Pulmonary artery endothelial cell (primary cell): Measurements from ENCODE around the gene TMEM81. TPM values are rescaled to one million over a fixed set of nuclear protein-coding genes. Genes with fewer than 3 reads are reported as not detected.

ENCODE experiments used
- total RNA-seq: library from RNA; depleted of rRNA; stranded (reverse); fragments of >200 nt; gene quantifications from 2 replicates; pipeline ENCODE4 v1.2.3, GENCODE V29; 2014

Gene TMEM81
- total RNA-seq, 1 donor from 2014 or later: 1.2 TPM

Other genes with a start within 250 kb of the TMEM81 start
- gene NFASC, start 213.6 kb downstream of the TMEM81 start, total RNA-seq: not detected in 2 replicates
- gene CNTN2, start 41.2 kb downstream of the TMEM81 start, total RNA-seq: not detected in 2 replicates
- 17.7 and 28.9 TPM in 2 replicates for gene RBBP5, start 37.5 kb upstream of the TMEM81 start, total RNA-seq
- 11.1 and 14.5 TPM in 2 replicates for gene DSTYK, start 127.2 kb upstream of the TMEM81 start, total RNA-seq
- 1.5 and 2.8 TPM in 2 replicates for gene TMCC2, start 143.5 kb upstream of the TMEM81 start, total RNA-seq
- gene NUAK2, start 237.3 kb upstream of the TMEM81 start, total RNA-seq: 1.2 and 1.8 TPM in 2 replicates